ENCODE results near the gene CTNNA3. TPM values are rescaled to one million over a fixed set of nuclear protein-coding genes. Genes with fewer than 3 reads are reported as not detected.
"Not testable (repeated sequence)": the region's sequence is repeated elsewhere in the genome, so short reads cannot be mapped to it uniquely, and the experiment has no call there.

CTNNA3 gene
- total RNA-seq, 1 experiment from 2014 or later: 0.85 TPM

DNA sequence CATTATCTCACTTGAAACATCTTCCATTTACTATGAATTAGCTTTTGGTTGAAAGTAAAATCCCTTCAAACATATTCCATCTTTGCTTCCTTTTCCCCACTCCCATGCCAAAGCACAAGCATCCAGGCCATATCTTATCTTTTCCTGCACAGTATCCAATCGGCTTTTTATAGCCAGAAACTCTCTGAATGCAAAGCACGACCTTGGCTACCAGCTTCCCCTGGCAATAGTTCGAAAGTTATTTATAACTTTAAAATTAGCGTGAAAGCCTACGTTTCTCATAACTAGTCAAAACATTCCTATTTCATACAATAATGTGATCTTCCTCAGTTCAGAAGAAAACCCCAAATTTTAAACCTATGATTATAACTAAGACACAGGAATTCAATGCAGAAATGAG, 440 bp downstream of the CTNNA3 start:
- Histone ChIP-seq H3K27me3 (ENCODE audit: control insufficient read depth, insufficient read depth, low read length) (peaks cover 35% of the 10 kb centered on the region), H3K36me3 (ENCODE audit: control insufficient read depth, insufficient read depth, low read length) (no peaks in the 10 kb centered on the region), H3K9me3 (ENCODE audit: control insufficient read depth, insufficient read depth, low read depth, low read length) (no peaks in the 10 kb centered on the region), H3K4me1 (ENCODE audit: control insufficient read depth, insufficient read depth, low read length) (no peaks in the 10 kb centered on the region), H3K4me3 (ENCODE audit: low read depth in 2 of 2, low read length in 2 of 2) (no peak overlapping the region), H3K27ac (ENCODE audit: low read length) (no peak overlapping the region)
- intact Hi-C loops (cut with micrococcal nuclease; ENCODE audit: unreplicated experiment): no loop called here
- TF ChIP-seq, protein P1, sequence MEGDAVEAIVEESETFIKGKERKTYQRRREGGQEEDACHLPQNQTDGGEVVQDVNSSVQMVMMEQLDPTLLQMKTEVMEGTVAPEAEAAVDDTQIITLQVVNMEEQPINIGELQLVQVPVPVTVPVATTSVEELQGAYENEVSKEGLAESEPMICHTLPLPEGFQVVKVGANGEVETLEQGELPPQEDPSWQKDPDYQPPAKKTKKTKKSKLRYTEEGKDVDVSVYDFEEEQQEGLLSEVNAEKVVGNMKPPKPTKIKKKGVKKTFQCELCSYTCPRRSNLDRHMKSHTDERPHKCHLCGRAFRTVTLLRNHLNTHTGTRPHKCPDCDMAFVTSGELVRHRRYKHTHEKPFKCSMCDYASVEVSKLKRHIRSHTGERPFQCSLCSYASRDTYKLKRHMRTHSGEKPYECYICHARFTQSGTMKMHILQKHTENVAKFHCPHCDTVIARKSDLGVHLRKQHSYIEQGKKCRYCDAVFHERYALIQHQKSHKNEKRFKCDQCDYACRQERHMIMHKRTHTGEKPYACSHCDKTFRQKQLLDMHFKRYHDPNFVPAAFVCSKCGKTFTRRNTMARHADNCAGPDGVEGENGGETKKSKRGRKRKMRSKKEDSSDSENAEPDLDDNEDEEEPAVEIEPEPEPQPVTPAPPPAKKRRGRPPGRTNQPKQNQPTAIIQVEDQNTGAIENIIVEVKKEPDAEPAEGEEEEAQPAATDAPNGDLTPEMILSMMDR (IDR thresholded peaks at IDR 0.05): no peak
- TF ChIP-seq TCF7L2 (IDR thresholded peaks at IDR 0.05; ENCODE audit: low read depth, low read length) (no peak), POLR2AphosphoS5 (IDR thresholded peaks at IDR 0.05; ENCODE audit: low read depth, low read length) (no peak), SIN3A (IDR thresholded peaks at IDR 0.05; ENCODE audit: borderline replicate concordance, insufficient read depth, low read depth, low read length) (no peak)
- TF ChIP-seq, protein P2, sequence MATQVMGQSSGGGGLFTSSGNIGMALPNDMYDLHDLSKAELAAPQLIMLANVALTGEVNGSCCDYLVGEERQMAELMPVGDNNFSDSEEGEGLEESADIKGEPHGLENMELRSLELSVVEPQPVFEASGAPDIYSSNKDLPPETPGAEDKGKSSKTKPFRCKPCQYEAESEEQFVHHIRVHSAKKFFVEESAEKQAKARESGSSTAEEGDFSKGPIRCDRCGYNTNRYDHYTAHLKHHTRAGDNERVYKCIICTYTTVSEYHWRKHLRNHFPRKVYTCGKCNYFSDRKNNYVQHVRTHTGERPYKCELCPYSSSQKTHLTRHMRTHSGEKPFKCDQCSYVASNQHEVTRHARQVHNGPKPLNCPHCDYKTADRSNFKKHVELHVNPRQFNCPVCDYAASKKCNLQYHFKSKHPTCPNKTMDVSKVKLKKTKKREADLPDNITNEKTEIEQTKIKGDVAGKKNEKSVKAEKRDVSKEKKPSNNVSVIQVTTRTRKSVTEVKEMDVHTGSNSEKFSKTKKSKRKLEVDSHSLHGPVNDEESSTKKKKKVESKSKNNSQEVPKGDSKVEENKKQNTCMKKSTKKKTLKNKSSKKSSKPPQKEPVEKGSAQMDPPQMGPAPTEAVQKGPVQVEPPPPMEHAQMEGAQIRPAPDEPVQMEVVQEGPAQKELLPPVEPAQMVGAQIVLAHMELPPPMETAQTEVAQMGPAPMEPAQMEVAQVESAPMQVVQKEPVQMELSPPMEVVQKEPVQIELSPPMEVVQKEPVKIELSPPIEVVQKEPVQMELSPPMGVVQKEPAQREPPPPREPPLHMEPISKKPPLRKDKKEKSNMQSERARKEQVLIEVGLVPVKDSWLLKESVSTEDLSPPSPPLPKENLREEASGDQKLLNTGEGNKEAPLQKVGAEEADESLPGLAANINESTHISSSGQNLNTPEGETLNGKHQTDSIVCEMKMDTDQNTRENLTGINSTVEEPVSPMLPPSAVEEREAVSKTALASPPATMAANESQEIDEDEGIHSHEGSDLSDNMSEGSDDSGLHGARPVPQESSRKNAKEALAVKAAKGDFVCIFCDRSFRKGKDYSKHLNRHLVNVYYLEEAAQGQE (IDR thresholded peaks at IDR 0.05; ENCODE audit: insufficient read depth in 1 of 2, low read depth in 2 of 2, low read length in 1 of 2): no peak
- ChIA-PET CTCF (interaction anchor here (3.6 kb wide), 1 partner anchor 84 kb away, joined by 34 read pairs; no protein-coding TSS in a partner anchor), POLR2A (no interaction called here)
- in situ Hi-C loops (cut with HindIII; ENCODE audit: low pct_unique_long_range_greater_than_20kb, low sequenced_read_pairs): no loop called here
- BruUV-seq (replicated peaks): no TSS peak
- DNase-seq (ENCODE audit: low read depth, low spot score) (no peak), ATAC-seq (no peak)

DNA sequence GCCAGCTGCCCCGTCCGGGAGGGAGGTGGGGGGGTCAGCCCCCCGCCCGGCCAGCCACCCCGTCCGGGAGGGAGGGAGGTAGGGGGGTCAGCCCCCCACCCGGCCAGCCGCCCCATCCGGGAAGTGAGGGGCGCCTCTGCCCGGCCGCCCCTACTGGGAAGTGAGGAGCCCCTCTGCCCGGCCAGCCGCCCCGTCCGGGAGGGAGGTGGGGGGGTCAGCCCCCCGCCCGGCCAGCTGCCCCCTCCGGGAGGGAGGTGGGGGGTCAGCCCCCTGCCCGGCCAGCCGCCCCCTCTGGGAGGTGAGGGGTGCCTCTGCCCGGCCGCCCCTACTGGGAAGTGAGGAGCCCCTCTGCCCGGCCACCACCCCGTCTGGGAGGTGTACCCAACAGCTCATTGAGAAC, 4.1 kb downstream of the CTNNA3 start:
- H3K9me3 ChIP-seq (ENCODE audit: control insufficient read depth, insufficient read depth, low read depth, low read length); intact Hi-C loops (cut with micrococcal nuclease; ENCODE audit: unreplicated experiment); H3K4me1 ChIP-seq (ENCODE audit: control insufficient read depth, insufficient read depth, low read length); H3K27ac ChIP-seq (ENCODE audit: low read length); H3K4me3 ChIP-seq (ENCODE audit: low read depth in 2 of 2, low read length in 2 of 2); H3K36me3 ChIP-seq (ENCODE audit: control insufficient read depth, insufficient read depth, low read length); BruUV-seq (replicated peaks); DNase-seq (ENCODE audit: low read depth, low spot score); in situ Hi-C loops (cut with HindIII; ENCODE audit: low pct_unique_long_range_greater_than_20kb, low sequenced_read_pairs); ATAC-seq; POLR2A ChIA-PET; CTCF ChIA-PET: not testable (repeated sequence)
- H3K27me3 ChIP-seq (ENCODE audit: control insufficient read depth, insufficient read depth, low read length): peaks cover 28% of the 10 kb centered on the region

DNA sequence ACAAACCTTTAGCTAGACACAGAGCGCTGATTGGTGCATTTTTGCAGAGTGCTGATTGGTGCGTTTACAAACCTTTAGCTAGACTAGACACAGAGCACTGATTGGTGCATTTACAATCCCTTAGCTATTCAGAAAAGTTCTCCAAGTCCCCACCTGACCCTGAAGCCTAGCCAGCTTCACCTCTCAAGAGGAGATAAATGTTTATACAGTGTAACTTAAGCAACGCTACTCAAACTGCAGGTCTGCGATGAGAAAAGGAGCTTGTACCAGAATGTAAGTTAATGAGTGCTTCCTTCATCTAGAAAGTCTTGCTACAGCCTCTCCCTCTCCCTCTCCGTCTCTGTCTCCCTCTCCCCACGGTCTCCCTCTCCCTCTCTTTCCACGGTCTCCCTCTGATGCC, 5.5 kb downstream of the CTNNA3 start:
- H3K27ac ChIP-seq (ENCODE audit: low read length); H3K4me1 ChIP-seq (ENCODE audit: control insufficient read depth, insufficient read depth, low read length); DNase-seq (ENCODE audit: low read depth, low spot score); H3K36me3 ChIP-seq (ENCODE audit: control insufficient read depth, insufficient read depth, low read length); H3K4me3 ChIP-seq (ENCODE audit: low read depth in 2 of 2, low read length in 2 of 2); in situ Hi-C loops (cut with HindIII; ENCODE audit: low pct_unique_long_range_greater_than_20kb, low sequenced_read_pairs); BruUV-seq (replicated peaks); ATAC-seq; intact Hi-C loops (cut with micrococcal nuclease; ENCODE audit: unreplicated experiment); H3K9me3 ChIP-seq (ENCODE audit: control insufficient read depth, insufficient read depth, low read depth, low read length); POLR2A ChIA-PET; CTCF ChIA-PET: not testable (repeated sequence)
- peaks cover 17% of the 10 kb centered on the region for H3K27me3 ChIP-seq (ENCODE audit: control insufficient read depth, insufficient read depth, low read length)

DNA sequence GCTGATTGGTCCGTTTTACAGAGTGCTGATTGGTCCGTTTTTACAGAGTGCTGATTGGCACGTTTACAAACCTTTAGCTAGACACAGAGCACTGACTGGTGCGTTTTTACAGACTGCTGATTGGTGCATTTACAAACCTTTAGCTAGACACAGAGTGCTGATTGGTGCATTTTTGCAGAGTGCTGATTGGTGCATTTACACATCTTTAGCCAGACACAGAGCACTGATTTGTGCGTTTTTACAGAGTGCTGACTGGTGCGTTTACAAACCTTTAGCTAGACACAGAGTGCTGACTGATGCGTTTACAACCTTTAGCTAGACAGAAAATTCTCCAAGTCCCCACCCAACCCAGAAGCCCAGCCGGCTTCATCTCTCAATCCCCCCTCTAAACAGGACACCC, 11.9 kb downstream of the CTNNA3 start:
- intact Hi-C loops (cut with micrococcal nuclease; ENCODE audit: unreplicated experiment); H3K4me3 ChIP-seq (ENCODE audit: low read depth in 2 of 2, low read length in 2 of 2); POLR2A ChIA-PET; H3K27ac ChIP-seq (ENCODE audit: low read length); H3K36me3 ChIP-seq (ENCODE audit: control insufficient read depth, insufficient read depth, low read length); in situ Hi-C loops (cut with HindIII; ENCODE audit: low pct_unique_long_range_greater_than_20kb, low sequenced_read_pairs); H3K9me3 ChIP-seq (ENCODE audit: control insufficient read depth, insufficient read depth, low read depth, low read length); ATAC-seq; DNase-seq (ENCODE audit: low read depth, low spot score); H3K4me1 ChIP-seq (ENCODE audit: control insufficient read depth, insufficient read depth, low read length); BruUV-seq (replicated peaks): not testable (repeated sequence)
- H3K27me3 ChIP-seq (ENCODE audit: control insufficient read depth, insufficient read depth, low read length): peaks cover 17% of the 10 kb centered on the region
- CTCF ChIA-PET: interaction anchor here (0.6 to 0.7 kb wide), 3 partner anchors 56 to 664 kb away, joined by 3 to 4 read pairs (median 3); no protein-coding TSS in a partner anchor
